SK-N-SH treated with all-trans-retinoic acid at 6 μM for 48 hours (cell line): Measurements from ENCODE around the gene NTN1.

Source experiments
- BACH2 ChIP-seq: fragments of 250-450 bp; sonication (Bioruptor Pico); IDR thresholded peaks from 2 replicates; pipeline ENCODE4 v1.9.0; 2021; ENCODE audit warnings: mild to moderate bottlenecking, borderline replicate concordance
- CSDC2 ChIP-seq: fragments of 250-450 bp; sonication (Bioruptor Pico); IDR thresholded peaks from 2 replicates; pipeline ENCODE4 v1.5.0; 2020; ENCODE audit warnings: mild to moderate bottlenecking, moderate library complexity
- CSRNP3 ChIP-seq: fragments of 250-450 bp; sonication (Bioruptor Pico); IDR thresholded peaks from 2 replicates; pipeline ENCODE4 v1.5.1; 2021; ENCODE audit warnings: mild to moderate bottlenecking, moderate library complexity
- ISL1 ChIP-seq: fragments of 250-450 bp; sonication (Bioruptor Pico); IDR thresholded peaks from 2 replicates; pipeline ENCODE4 v2.1.2; 2022; ENCODE audit warnings: mild to moderate bottlenecking, moderate library complexity
- PATZ1 ChIP-seq: fragments of 250-450 bp; sonication (Bioruptor Pico); IDR thresholded peaks from 2 replicates; pipeline ENCODE4 v1.8.0; 2020; ENCODE audit warnings: mild to moderate bottlenecking, moderate library complexity, borderline replicate concordance
- PPARA ChIP-seq: fragments of 250-450 bp; sonication (Bioruptor Pico); IDR thresholded peaks from 2 replicates; pipeline ENCODE4 v1.5.0; 2020; ENCODE audit warnings: mild to moderate bottlenecking, borderline replicate concordance
- RARB ChIP-seq: fragments of 250-450 bp; sonication (Bioruptor Pico); IDR thresholded peaks from 2 replicates; pipeline ENCODE4 v1.8.0; 2021; ENCODE audit warnings: mild to moderate bottlenecking, moderate library complexity
- TCF4 ChIP-seq: fragments of 250-450 bp; sonication (Bioruptor Pico); IDR thresholded peaks from 2 replicates; pipeline ENCODE4 v1.8.0; 2021; ENCODE audit warnings: mild to moderate bottlenecking, moderate library complexity, borderline replicate concordance
- ZFP3 ChIP-seq: fragments of 250-450 bp; sonication (Bioruptor Pico); IDR thresholded peaks from 2 replicates; pipeline ENCODE4 v1.5.0; 2020; ENCODE audit warnings: mild to moderate bottlenecking, moderate library complexity
- ZFP30 ChIP-seq: fragments of 450-650 bp; formaldehyde crosslinking; IDR thresholded peaks from 2 replicates; pipeline ENCODE4 v1.5.0; 2022; ENCODE audit warnings: mild to moderate bottlenecking, moderate library complexity
- ZNF565 ChIP-seq: fragments of 450-650 bp; formaldehyde crosslinking; conservative IDR thresholded peaks from 2 replicates; pipeline ENCODE4 v1.5.0; 2020; ENCODE audit warnings: low read depth, mild to moderate bottlenecking, moderate library complexity
- TF ChIP-seq, protein P1 (sequence below): fragments of 250-450 bp; sonication (Bioruptor Pico); IDR thresholded peaks from 2 replicates; pipeline ENCODE4 v1.8.0; 2021; ENCODE audit warnings: low read depth, mild to moderate bottlenecking, moderate library complexity, borderline replicate concordance

DNA sequence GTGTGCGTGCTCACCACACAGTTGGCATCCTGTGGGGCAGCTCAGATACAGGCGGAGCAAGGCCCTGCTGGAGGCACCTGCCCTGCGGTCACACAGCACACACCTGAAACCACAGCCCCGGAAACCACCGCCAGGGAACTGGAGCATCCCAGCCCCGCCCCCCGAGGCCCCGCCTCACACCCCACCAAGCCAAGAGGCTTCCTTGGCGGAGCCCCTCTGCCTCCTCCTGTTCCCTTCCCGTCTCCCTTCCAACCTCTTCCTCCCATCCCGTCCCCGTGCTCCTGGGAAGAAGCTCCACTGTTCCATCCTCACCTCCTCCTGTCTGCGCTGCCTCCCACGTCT, 205.5 kb downstream of the NTN1 start:
- TF ChIP-seq TCF4 (CRISPR knock-in tag) = no peak
- no peak for TF ChIP-seq ZFP30
- TF ChIP-seq ZFP3 (CRISPR knock-in tag) = no peak
- TF ChIP-seq CSRNP3 (CRISPR knock-in tag) = no peak
- no peak for TF ChIP-seq CSDC2 (CRISPR knock-in tag)
- TF ChIP-seq RARB (CRISPR knock-in tag) = no peak
- TF ChIP-seq, protein P1, sequence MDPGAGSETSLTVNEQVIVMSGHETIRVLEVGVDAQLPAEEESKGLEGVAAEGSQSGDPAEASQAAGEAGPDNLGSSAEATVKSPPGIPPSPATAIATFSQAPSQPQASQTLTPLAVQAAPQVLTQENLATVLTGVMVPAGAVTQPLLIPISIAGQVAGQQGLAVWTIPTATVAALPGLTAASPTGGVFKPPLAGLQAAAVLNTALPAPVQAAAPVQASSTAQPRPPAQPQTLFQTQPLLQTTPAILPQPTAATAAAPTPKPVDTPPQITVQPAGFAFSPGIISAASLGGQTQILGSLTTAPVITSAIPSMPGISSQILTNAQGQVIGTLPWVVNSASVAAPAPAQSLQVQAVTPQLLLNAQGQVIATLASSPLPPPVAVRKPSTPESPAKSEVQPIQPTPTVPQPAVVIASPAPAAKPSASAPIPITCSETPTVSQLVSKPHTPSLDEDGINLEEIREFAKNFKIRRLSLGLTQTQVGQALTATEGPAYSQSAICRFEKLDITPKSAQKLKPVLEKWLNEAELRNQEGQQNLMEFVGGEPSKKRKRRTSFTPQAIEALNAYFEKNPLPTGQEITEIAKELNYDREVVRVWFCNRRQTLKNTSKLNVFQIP = no peak
- no peak for TF ChIP-seq PATZ1
- TF ChIP-seq PPARA (CRISPR knock-in tag) = no peak
- TF ChIP-seq ZNF565 = no peak
- TF ChIP-seq ISL1 = no peak
- TF ChIP-seq BACH2 (CRISPR knock-in tag) = no peak
